Measurements from ENCODE around the gene IGFBP7. TPM values are rescaled to one million over a fixed set of nuclear protein-coding genes. Genes with fewer than 3 reads are reported as not detected.

The IGFBP7 gene
- total RNA-seq, 2 donors from 2014 or later = 58.5 to 89.5 TPM

DNA sequence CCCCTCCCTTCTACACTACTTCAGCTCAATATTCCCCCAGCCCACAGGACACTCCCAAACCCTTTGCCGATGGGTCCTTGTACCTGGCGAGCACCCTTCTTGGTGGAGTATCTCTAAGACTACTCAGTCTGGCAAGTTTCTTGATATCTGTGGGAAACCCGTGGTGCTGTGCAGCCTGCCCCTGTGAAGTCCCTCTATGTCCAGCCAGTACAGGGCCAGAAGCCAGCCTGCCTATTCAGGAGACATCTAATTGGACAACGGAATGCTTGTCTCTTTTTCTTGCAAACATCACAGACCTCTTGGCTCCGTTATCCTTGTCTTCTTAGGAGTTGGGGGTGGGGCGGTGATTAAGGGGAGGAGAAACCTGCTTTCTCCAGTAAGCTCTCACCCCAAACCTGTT is 3.7 kb upstream of the IGFBP7 start:
- no peaks in the 10 kb centered on the region for H3K9me3 ChIP-seq
- H3K4me1 ChIP-seq = no peaks in the 10 kb centered on the region
- H3K36me3 ChIP-seq = no peaks in the 10 kb centered on the region
- no peak for DNase-seq
- H3K9ac ChIP-seq (ENCODE audit: low read depth in 2 of 2, low read length in 2 of 2) = no peak overlapping the region
- intact Hi-C loops (cut with DNase I) = no loop called here
- no peak overlapping the region for H3K27ac ChIP-seq
- TF ChIP-seq, protein P1, sequence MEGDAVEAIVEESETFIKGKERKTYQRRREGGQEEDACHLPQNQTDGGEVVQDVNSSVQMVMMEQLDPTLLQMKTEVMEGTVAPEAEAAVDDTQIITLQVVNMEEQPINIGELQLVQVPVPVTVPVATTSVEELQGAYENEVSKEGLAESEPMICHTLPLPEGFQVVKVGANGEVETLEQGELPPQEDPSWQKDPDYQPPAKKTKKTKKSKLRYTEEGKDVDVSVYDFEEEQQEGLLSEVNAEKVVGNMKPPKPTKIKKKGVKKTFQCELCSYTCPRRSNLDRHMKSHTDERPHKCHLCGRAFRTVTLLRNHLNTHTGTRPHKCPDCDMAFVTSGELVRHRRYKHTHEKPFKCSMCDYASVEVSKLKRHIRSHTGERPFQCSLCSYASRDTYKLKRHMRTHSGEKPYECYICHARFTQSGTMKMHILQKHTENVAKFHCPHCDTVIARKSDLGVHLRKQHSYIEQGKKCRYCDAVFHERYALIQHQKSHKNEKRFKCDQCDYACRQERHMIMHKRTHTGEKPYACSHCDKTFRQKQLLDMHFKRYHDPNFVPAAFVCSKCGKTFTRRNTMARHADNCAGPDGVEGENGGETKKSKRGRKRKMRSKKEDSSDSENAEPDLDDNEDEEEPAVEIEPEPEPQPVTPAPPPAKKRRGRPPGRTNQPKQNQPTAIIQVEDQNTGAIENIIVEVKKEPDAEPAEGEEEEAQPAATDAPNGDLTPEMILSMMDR (IDR thresholded peaks at IDR 0.05) = no peak
- H3K4me3 ChIP-seq = no peak overlapping the region
- H3K27me3 ChIP-seq = peaks cover 11% of the 10 kb centered on the region

DNA sequence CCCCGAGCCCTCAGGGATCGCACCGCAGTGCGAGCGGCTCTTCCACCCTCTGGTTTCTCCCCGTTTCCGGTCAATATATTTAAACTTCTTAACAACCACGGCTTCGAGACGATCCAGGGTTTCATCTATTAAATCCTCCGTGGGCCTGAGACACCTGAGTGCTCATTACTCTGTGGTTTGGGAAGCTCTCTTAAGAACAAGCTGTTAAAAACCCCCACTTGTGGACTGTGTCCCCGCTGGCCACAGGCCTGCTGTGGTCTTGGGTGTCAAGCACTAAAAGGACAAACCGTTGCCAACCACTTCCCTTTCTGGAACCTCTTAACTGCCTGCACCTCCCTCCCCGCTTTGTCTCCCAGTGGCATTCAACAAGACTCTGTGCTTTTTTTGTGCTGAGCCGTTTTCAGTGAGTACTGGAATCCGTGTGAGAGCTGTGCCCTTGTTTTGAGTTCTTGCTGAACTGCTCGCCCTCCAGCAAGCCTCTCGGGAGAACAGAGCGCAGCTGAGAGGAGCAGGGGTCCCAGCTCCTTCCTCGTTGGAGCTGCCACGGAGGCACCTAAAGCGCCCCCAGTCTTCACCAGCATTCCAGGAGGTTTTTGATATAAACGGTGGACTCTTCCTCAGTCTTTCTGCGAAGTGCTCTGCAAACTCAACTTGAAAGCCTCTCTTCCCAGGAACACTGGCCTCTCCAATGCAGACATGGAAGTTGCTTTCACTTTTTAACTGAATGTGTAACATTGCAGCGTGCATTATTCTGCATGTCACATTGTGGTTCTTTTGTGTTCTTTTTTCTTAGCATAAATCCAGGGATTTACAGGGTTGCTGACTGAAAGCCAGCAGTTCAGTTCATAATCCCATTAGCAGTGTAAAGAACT is 691 bp upstream of the IGFBP7 start:
- intact Hi-C loops (cut with DNase I) = no loop called here
- peak overlapping the region; percentile 82 for H3K27ac ChIP-seq
- TF ChIP-seq, protein P1 (IDR thresholded peaks at IDR 0.05) = no peak
- peaks cover 11% of the 10 kb centered on the region for H3K27me3 ChIP-seq
- peak; percentile 29 for DNase-seq
- H3K9me3 ChIP-seq = no peaks in the 10 kb centered on the region
- H3K4me1 ChIP-seq = no peaks in the 10 kb centered on the region
- peak overlapping the region; percentile 77 to 88 for H3K9ac ChIP-seq (ENCODE audit: low read depth in 2 of 2, low read length in 2 of 2)
- H3K36me3 ChIP-seq = no peaks in the 10 kb centered on the region
- H3K4me3 ChIP-seq = peak overlapping the region; percentile 62

DNA sequence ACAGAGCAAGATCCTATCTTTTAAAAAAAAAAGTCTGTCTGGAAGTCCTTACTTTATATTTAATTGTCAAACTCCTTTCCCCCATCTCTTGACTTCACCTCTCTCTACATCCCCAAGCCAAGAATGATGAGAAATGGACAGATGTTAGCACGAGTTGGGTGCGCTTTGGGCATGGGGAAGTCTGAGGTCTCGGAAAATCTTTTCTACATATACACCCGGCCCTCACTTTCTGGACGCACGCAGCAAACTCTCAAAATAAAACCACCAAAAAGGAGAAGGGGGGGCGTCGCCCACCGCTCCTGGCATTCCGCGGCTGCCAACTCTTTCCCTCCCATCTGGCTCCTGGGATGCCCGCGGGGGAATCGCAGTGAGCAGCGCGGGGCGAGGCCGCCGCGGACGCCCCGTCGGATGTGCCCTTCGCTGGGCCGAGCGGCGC is 756 bp downstream of the IGFBP7 start:
- TF ChIP-seq, protein P1 (IDR thresholded peaks at IDR 0.05) = no peak
- H3K9me3 ChIP-seq = no peaks in the 10 kb centered on the region
- H3K4me1 ChIP-seq = no peaks in the 10 kb centered on the region
- H3K36me3 ChIP-seq = no peaks in the 10 kb centered on the region
- peaks cover 11% of the 10 kb centered on the region for H3K27me3 ChIP-seq
- DNase-seq = no peak
- H3K9ac ChIP-seq (ENCODE audit: low read depth in 2 of 2, low read length in 2 of 2) = peak overlapping the region in 1 of 2 donors; percentile 88
- peak overlapping the region; percentile 82 for H3K27ac ChIP-seq
- intact Hi-C loops (cut with DNase I) = no loop called here
- H3K4me3 ChIP-seq = peak overlapping the region; percentile 62

DNA sequence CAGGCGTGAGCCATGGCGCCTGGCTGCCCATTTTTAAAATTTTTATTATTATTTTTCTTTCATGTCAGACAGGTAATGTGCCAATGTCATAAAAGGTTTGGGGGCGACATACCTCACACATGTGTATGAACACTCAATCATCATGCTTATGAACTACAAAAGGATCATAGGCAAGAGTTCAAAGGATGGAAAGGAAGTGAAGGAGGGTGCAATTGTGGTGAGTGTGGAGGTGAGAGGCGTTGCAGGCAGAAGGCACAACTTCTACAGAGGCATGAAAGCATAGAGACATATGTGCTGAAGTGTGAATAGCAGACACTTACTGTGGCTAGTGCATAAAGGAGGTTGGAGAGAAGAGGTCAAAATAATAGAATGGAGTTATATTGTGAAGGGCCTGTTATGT is 4.0 kb downstream of the IGFBP7 start:
- H3K4me3 ChIP-seq = no peak overlapping the region
- no peaks in the 10 kb centered on the region for H3K9me3 ChIP-seq
- DNase-seq = no peak
- intact Hi-C loops (cut with DNase I) = no loop called here
- no peak overlapping the region for H3K27ac ChIP-seq
- H3K4me1 ChIP-seq = no peaks in the 10 kb centered on the region
- no peaks in the 10 kb centered on the region for H3K36me3 ChIP-seq
- H3K27me3 ChIP-seq = peaks cover 11% of the 10 kb centered on the region
- TF ChIP-seq, protein P1 (IDR thresholded peaks at IDR 0.05) = no peak
- H3K9ac ChIP-seq (ENCODE audit: low read depth in 2 of 2, low read length in 2 of 2) = no peak overlapping the region

DNA sequence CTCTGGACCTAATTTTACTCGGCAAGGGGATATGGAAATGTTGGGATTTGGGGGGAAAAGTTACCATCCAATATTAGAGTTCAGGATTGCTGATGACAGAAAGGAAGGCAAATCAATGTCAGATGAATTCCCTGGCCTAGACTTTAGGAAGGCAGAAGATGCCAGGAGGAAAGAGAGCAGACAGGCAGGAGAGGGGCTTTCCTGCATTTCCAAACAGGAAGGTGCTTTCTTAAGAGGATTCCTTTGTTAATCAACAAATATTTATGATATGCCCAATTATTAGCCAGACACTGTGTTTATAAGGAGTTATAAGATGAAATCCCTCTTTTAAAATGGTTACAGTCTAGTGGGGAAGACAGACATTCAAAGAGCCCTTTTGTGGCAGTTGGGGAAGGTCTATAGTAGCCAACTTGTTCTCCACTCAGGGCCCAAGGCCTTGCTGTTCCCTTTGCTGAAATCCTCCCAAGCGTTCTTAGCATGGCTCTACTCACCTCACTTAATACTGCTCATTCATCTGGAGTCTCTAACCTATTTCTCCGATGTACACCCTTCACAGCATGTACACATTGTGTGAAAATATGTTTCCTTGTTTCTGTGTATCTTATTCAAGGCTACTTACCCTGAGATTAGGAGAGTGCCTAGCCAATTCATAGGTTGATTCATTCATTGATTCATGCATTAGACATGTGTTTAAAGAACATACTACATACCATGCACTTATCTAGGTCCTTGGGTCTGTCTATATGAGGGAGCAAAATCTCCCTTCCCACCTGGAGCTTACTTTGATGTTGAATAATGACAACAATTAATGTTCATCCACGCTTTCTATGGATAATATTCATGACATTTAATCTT is 5.3 kb downstream of the IGFBP7 start:
- DNase-seq = no peak
- peaks cover 11% of the 10 kb centered on the region for H3K27me3 ChIP-seq
- no peaks in the 10 kb centered on the region for H3K36me3 ChIP-seq
- H3K9me3 ChIP-seq = no peaks in the 10 kb centered on the region
- TF ChIP-seq, protein P1 (IDR thresholded peaks at IDR 0.05) = no peak
- H3K9ac ChIP-seq (ENCODE audit: low read depth in 2 of 2, low read length in 2 of 2) = no peak overlapping the region
- intact Hi-C loops (cut with DNase I) = no loop called here
- H3K27ac ChIP-seq = no peak overlapping the region
- H3K4me3 ChIP-seq = no peak overlapping the region
- no peaks in the 10 kb centered on the region for H3K4me1 ChIP-seq
